Tibial artery (tissue), 4 donors: ENCODE results near the gene P2RX2.
A peak's percentile ranks its signal among the peaks of the same experiment; 100 is the strongest.

Experiments
- DNase-seq, 2 donors: peaks; one replicate each; pipeline ENCODE4 v3.0.0-alpha.2; 2019
- H3K27ac ChIP-seq, 2 donors: fragments of 200-600 bp; sonication (generic) in 1 of 2; 1 replicate in 1 of 2; 2 replicates in 1 of 2; pipeline ENCODE4 v1.5.1; 2018 to 2019; ENCODE audit warnings: mild to moderate bottlenecking in 1 of 2
- H3K27me3 ChIP-seq, 2 donors: fragments of 200-600 bp; sonication (generic) in 1 of 2; one replicate each; pipeline versions ENCODE4 v1.5.1 to v1.6.0; 2016 to 2019
- H3K36me3 ChIP-seq, 3 donors: fragments of 200-600 bp; sonication (generic) in 2 of 3; one replicate each; pipeline ENCODE4 v1.5.1; 2016 to 2019; ENCODE audit warnings: mild to moderate bottlenecking in 2 of 3
- H3K4me1 ChIP-seq, 4 donors: fragments of 200-600 bp; sonication (generic) in 2 of 4; 1 replicate in 3 of 4; 2 replicates in 1 of 4; pipeline ENCODE4 v1.5.1; 2016 to 2019
- H3K4me3 ChIP-seq, 2 donors: fragments of 200-600 bp; sonication (generic) in 1 of 2; 1 replicate in 1 of 2; 2 replicates in 1 of 2; pipeline ENCODE4 v1.5.1; 2018 to 2019; ENCODE audit warnings: mild to moderate bottlenecking in 2 of 2
- H3K9me3 ChIP-seq, 3 donors: fragments of 200-600 bp; sonication (generic) in 1 of 3; one replicate each; pipeline ENCODE4 v1.5.1; 2016 to 2019
- intact Hi-C: fragments of 100-400 bp; cut with DNase I; formaldehyde crosslinking; loops from one replicate; pipeline ENCODE4 v1.15.0; 2023; ENCODE audit warnings: low total_unique reads
- TF ChIP-seq, protein P1 (sequence below), 2 experiments: fragments of 200-600 bp in 1 of 2; fragments of 450-650 bp in 1 of 2; IDR thresholded peaks; one replicate each; pipeline ENCODE4 v1.5.1; 2017 to 2019; ENCODE audit warnings: antibody characterized with exemption in 2 of 2, mild to moderate bottlenecking in 1 of 2, moderate library complexity in 1 of 2

The P2RX2 gene

DNA sequence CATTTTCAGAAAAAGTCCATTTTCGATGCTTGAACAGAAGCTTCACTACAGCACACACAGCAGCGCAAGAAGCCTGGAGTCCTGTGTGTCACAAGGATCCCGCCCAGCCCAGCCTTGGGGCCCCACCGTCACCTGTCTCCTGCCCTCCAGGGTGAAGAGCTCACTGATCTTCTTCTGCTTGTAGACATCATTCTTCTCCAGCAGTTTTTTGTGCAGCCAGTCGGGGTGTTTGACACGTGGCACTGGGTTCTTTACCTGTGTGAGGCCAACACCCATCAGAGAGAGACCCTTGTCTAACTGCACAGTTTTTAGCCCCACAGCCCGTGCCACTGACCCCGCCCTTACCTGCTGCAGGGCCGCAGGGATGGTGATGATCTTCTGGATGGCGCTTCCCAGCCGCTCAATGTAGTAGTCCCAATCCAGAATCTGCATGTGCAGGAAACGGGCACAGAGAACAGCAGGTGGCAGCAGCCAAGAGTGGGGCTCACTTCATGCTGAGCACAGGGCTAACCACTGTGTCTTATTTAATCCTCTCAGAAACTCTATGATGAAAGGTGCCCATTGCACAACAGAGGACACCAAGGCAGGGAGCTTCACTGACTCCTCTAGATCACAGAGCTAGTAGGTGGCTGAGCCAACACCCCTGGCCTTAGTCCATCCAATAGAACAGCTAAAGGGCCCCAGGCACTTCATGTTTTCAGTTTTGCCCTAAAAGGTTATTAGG is 38.6 kb downstream of the P2RX2 start:
- intact Hi-C loops: no loop called here
- Histone ChIP-seq H3K27me3 (no peaks in the 10 kb centered on the region), H3K9me3 (no peaks in the 10 kb centered on the region), H3K4me1 (no peaks in the 10 kb centered on the region), H3K4me3 (no peak overlapping the region), H3K36me3 (peaks cover 83 to 98% (median 85%) of the 10 kb centered on the region in 3 donors), H3K27ac (no peak overlapping the region)
- TF ChIP-seq, protein P1, sequence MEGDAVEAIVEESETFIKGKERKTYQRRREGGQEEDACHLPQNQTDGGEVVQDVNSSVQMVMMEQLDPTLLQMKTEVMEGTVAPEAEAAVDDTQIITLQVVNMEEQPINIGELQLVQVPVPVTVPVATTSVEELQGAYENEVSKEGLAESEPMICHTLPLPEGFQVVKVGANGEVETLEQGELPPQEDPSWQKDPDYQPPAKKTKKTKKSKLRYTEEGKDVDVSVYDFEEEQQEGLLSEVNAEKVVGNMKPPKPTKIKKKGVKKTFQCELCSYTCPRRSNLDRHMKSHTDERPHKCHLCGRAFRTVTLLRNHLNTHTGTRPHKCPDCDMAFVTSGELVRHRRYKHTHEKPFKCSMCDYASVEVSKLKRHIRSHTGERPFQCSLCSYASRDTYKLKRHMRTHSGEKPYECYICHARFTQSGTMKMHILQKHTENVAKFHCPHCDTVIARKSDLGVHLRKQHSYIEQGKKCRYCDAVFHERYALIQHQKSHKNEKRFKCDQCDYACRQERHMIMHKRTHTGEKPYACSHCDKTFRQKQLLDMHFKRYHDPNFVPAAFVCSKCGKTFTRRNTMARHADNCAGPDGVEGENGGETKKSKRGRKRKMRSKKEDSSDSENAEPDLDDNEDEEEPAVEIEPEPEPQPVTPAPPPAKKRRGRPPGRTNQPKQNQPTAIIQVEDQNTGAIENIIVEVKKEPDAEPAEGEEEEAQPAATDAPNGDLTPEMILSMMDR (IDR thresholded peaks at IDR 0.05): no peak
- DNase-seq: peak in 1 of 2 donors; percentile 53

DNA sequence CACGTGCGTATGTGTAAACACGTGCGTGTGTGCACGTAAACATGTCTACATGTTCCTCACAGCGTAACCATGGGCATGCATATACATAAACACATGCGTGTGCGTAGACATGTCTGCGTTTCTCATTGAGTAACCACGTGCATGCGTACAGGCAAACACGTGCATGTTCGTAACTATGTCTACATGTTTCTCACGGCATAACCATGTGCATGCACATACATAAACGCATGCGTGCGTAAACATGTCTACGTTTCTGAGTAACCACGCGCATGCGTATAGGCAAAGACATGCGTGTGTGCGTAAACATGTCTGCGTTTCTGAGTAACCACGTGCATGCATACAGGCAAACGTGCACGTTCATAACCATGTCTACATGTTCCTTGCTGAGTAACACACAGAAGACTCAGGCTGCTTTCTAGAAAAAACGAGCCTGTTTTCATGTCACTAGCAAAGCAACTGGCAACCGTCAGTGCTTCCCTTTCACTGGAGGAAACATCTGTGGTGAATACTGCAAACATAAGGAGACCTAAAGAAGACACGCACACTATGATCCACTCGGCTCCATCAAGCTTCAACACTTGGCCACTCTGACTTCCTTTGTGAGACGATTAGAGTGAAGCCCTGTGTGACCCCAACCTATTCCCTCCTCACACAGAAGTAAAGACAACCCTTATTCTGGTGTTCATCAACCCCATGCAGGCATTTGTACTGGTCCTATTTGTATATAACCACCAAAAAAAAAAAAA is 39.7 kb downstream of the P2RX2 start:
- Histone ChIP-seq H3K4me3 (no peak overlapping the region), H3K27me3 (no peaks in the 10 kb centered on the region), H3K9me3 (no peaks in the 10 kb centered on the region), H3K27ac (no peak overlapping the region), H3K4me1 (no peaks in the 10 kb centered on the region), H3K36me3 (peaks cover 92 to 98% (median 93%) of the 10 kb centered on the region in 3 donors)
- peak in 1 of 2 donors; percentile 11 for DNase-seq
- intact Hi-C loops: no loop called here
- TF ChIP-seq, protein P1 (IDR thresholded peaks at IDR 0.05): no peak

DNA sequence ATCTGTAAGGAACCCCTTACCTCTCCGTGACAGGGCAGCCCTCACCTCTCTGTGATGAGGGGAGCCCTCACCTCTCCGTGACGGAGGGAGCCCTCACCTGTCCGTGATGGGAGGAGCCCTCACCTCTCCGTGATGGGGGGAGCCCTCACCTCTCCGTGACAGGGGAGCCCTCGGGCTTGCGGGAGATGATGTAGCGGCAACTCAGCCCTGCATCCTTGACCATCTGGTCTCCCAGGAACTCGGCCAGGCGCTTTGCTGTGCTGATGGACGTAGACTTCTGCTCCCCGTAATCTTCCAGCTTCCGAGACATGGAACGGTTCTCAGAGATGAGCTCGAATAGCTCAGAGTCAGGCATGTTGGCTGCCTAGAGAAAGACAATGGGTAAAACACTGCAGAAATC is 40.6 kb downstream of the P2RX2 start:
- peaks cover 92 to 98% (median 93%) of the 10 kb centered on the region in 3 donors for H3K36me3 ChIP-seq
- TF ChIP-seq, protein P1 (IDR thresholded peaks at IDR 0.05): no peak
- H3K9me3 ChIP-seq: no peaks in the 10 kb centered on the region
- intact Hi-C loops: no loop called here
- no peak overlapping the region for H3K4me3 ChIP-seq
- peak in 1 of 2 donors; percentile 54 for DNase-seq
- no peak overlapping the region for H3K27ac ChIP-seq
- no peaks in the 10 kb centered on the region for H3K4me1 ChIP-seq
- H3K27me3 ChIP-seq: no peaks in the 10 kb centered on the region

DNA sequence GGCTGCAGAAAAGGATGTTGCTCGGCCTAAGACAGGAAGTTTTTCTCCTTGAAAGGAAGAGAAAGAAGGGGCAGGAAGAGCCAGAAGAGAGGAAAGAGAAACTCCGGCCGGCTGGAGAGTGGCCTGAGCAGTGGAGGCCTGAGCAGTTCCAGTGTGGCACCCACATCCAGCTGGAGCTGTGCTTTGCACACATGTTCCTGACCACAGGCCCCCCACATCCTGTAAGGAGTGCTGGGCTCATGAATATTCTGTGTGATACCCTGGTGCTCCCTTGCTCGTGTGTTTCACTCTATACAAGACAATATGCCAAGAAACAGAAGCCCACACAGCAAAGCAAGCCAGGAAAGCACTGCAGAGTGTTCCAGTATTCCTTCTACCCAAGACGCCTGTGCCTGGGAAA is 41.5 kb downstream of the P2RX2 start:
- Histone ChIP-seq H3K36me3 (peaks cover 94 to 99% (median 94%) of the 10 kb centered on the region in 3 donors), H3K4me3 (no peak overlapping the region), H3K4me1 (no peaks in the 10 kb centered on the region), H3K9me3 (no peaks in the 10 kb centered on the region), H3K27ac (no peak overlapping the region), H3K27me3 (no peaks in the 10 kb centered on the region)
- TF ChIP-seq, protein P1 (IDR thresholded peaks at IDR 0.05): no peak
- DNase-seq: peak in 1 of 2 donors; percentile 27
- intact Hi-C loops: no loop called here

DNA sequence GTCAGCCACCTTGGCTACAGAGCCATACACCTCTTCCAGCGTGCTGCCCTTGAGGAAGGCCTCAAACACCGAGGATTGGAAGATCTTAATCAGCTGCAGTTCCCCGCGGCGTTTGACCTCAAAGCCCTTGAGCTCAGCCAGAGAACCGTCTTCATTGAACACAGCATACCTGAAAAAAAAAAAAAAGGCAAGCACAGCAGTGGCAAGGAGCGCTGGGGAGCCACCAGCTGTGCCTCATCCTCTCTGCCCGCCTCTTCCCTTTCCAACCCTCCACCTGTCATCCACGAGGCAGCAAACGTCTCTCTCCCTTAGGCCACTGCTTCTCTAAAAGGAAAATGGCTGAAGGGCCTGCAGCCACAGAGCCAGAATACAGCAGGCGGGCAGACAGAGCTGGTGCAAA is 42.4 kb downstream of the P2RX2 start:
- Histone ChIP-seq H3K4me1 (no peaks in the 10 kb centered on the region), H3K4me3 (no peak overlapping the region), H3K27me3 (no peaks in the 10 kb centered on the region), H3K27ac (no peak overlapping the region), H3K36me3 (peaks cover 97 to 100% (median 99%) of the 10 kb centered on the region in 3 donors), H3K9me3 (no peaks in the 10 kb centered on the region)
- peak in 1 of 2 donors; percentile 19 for DNase-seq
- TF ChIP-seq, protein P1 (IDR thresholded peaks at IDR 0.05): no peak
- intact Hi-C loops: no loop called here
